ENCODE results near the gene LMBRD2. TPM values are rescaled to one million over a fixed set of nuclear protein-coding genes. Genes with fewer than 3 reads are reported as not detected.
A peak's percentile ranks its signal among the peaks of the same experiment; 100 is the strongest.

The LMBRD2 gene
- polyA plus RNA-seq, 2 of the 4 experiments (the other 2 are of a cell fraction): 2.9 to 6.8 TPM

DNA sequence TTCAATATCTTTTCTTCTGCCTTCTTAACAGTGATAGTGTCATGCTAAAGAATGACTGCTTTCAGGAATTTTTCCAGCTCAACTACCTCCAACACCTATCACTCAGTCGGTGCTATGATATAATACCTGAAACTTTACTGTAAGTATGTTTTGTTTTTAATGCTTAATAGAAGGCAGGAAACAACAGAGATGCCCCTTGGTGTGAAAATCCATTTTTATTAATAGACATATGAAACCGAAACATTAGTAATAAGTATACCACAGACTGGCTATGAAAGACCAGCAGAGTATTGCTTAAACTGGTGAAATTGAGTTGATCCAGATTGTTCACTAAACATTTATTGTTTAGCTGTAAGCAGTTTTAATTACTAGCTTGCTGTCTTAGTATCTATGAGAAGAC is 25.5 kb upstream of the LMBRD2 start:
- DNase-seq (ENCODE audit: low read depth in 1 of 2, low spot score in 1 of 2): no peak
- no peak for ATAC-seq
- no peak for TF ChIP-seq POLR2AphosphoS2 (conservative IDR thresholded peaks at IDR 0.05; ENCODE audit: low read length)
- TF ChIP-seq, protein P1, sequence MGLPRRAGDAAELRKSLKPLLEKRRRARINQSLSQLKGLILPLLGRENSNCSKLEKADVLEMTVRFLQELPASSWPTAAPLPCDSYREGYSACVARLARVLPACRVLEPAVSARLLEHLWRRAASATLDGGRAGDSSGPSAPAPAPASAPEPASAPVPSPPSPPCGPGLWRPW (IDR thresholded peaks at IDR 0.05): no peak
- TF ChIP-seq, protein P2, sequence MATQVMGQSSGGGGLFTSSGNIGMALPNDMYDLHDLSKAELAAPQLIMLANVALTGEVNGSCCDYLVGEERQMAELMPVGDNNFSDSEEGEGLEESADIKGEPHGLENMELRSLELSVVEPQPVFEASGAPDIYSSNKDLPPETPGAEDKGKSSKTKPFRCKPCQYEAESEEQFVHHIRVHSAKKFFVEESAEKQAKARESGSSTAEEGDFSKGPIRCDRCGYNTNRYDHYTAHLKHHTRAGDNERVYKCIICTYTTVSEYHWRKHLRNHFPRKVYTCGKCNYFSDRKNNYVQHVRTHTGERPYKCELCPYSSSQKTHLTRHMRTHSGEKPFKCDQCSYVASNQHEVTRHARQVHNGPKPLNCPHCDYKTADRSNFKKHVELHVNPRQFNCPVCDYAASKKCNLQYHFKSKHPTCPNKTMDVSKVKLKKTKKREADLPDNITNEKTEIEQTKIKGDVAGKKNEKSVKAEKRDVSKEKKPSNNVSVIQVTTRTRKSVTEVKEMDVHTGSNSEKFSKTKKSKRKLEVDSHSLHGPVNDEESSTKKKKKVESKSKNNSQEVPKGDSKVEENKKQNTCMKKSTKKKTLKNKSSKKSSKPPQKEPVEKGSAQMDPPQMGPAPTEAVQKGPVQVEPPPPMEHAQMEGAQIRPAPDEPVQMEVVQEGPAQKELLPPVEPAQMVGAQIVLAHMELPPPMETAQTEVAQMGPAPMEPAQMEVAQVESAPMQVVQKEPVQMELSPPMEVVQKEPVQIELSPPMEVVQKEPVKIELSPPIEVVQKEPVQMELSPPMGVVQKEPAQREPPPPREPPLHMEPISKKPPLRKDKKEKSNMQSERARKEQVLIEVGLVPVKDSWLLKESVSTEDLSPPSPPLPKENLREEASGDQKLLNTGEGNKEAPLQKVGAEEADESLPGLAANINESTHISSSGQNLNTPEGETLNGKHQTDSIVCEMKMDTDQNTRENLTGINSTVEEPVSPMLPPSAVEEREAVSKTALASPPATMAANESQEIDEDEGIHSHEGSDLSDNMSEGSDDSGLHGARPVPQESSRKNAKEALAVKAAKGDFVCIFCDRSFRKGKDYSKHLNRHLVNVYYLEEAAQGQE (IDR thresholded peaks at IDR 0.05): no peak
- TF ChIP-seq, protein P3, sequence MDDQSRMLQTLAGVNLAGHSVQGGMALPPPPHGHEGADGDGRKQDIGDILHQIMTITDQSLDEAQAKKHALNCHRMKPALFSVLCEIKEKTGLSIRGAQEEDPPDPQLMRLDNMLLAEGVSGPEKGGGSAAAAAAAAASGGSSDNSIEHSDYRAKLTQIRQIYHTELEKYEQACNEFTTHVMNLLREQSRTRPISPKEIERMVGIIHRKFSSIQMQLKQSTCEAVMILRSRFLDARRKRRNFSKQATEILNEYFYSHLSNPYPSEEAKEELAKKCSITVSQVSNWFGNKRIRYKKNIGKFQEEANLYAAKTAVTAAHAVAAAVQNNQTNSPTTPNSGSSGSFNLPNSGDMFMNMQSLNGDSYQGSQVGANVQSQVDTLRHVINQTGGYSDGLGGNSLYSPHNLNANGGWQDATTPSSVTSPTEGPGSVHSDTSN (IDR thresholded peaks at IDR 0.05): no peak
- TF ChIP-seq KDM1A (IDR thresholded peaks at IDR 0.05; ENCODE audit: low read depth): no peak
- TF ChIP-seq NFE2L2 (conservative IDR thresholded peaks at IDR 0.05; ENCODE audit: low read length): no peak
- TF ChIP-seq ZFP36 (IDR thresholded peaks at IDR 0.05; ENCODE audit: borderline replicate concordance, partially characterized antibody): no peak
- POLR2A ChIA-PET: no interaction called here
- H3K4me2 ChIP-seq: no peak overlapping the region
- CTCF ChIA-PET: interaction anchor here (0.6 to 2.5 kb wide), 6 partner anchors 10 to 561 kb away, joined by 3 to 19 read pairs (median 4); partner anchors contain the start of gene NADK2
- H3K4me1 ChIP-seq: no peaks in the 10 kb centered on the region
- no peak overlapping the region for H3K27ac ChIP-seq
- WGBS (ENCODE audit: missing lambda C conversion rate): 55% methylated on average over 2 of the region's 2 CpGs
- no peaks in the 10 kb centered on the region for H3K9me3 ChIP-seq
- H3K4me3 ChIP-seq: no peak overlapping the region
- FAIRE-seq: peak; percentile 23

DNA sequence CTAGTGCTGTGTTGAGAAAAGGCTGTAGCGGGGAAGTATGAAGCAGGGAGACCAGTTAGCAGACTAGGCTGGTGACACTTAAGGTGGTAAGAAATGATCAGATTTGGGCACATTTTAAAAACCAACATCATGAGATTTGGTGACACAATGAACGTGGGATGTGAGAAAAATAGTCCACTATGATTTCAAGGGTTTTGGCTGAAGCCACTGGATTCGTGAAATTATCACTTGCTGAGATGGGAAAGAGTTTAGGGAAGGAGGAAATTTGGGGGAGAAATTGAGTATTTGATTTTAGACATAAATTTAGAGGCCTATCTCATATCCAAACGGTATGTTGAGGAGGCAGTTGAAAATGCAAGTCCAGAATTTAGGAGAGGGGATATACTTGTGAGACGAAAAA is 23.4 kb upstream of the LMBRD2 start:
- Histone ChIP-seq H3K9me3 (no peaks in the 10 kb centered on the region), H3K27ac (no peak overlapping the region), H3K4me3 (no peak overlapping the region), H3K4me1 (no peaks in the 10 kb centered on the region), H3K4me2 (no peak overlapping the region)
- POLR2A ChIA-PET: no interaction called here
- ATAC-seq (no peak), DNase-seq (ENCODE audit: low read depth in 1 of 2, low spot score in 1 of 2) (no peak), FAIRE-seq (no peak)
- TF ChIP-seq, protein P3 (IDR thresholded peaks at IDR 0.05): no peak
- TF ChIP-seq ZFP36 (IDR thresholded peaks at IDR 0.05; ENCODE audit: borderline replicate concordance, partially characterized antibody) (no peak), ZNF302 (CRISPR knock-in tag; IDR thresholded peaks at IDR 0.05) (no peak), FOSL2 (IDR thresholded peaks at IDR 0.05) (no peak), FOSL2 (CRISPR knock-in tag; IDR thresholded peaks at IDR 0.05) (no peak), FOSB (CRISPR knock-in tag; IDR thresholded peaks at IDR 0.05) (no peak), CBX2 (IDR thresholded peaks at IDR 0.05; ENCODE audit: borderline replicate concordance, low read depth) (no peak), ZSCAN20 (CRISPR knock-in tag; IDR thresholded peaks at IDR 0.05) (no peak), FOXS1 (CRISPR knock-in tag; IDR thresholded peaks at IDR 0.05) (no peak), HDAC2 (IDR thresholded peaks at IDR 0.05) (no peak), BHLHE40 (IDR thresholded peaks at IDR 0.05; ENCODE audit: low read depth, low read length) (no peak), RNF2 (IDR thresholded peaks at IDR 0.05; ENCODE audit: borderline replicate concordance, low read depth) (no peak), KDM1A (IDR thresholded peaks at IDR 0.05; ENCODE audit: low read depth) (no peak)
- TF ChIP-seq, protein P4, sequence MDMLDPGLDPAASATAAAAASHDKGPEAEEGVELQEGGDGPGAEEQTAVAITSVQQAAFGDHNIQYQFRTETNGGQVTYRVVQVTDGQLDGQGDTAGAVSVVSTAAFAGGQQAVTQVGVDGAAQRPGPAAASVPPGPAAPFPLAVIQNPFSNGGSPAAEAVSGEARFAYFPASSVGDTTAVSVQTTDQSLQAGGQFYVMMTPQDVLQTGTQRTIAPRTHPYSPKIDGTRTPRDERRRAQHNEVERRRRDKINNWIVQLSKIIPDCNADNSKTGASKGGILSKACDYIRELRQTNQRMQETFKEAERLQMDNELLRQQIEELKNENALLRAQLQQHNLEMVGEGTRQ (IDR thresholded peaks at IDR 0.05): no peak
- TF ChIP-seq, protein P2 (IDR thresholded peaks at IDR 0.05): no peak
- TF ChIP-seq, protein P5, sequence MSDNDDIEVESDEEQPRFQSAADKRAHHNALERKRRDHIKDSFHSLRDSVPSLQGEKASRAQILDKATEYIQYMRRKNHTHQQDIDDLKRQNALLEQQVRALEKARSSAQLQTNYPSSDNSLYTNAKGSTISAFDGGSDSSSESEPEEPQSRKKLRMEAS (IDR thresholded peaks at IDR 0.05): no peak
- 92% methylated on average over 5 of the region's 5 CpGs for WGBS (ENCODE audit: missing lambda C conversion rate)
- CTCF ChIA-PET: no interaction called here
